ENCODE results near the gene PTPRF.

- TF ChIP-seq YY1 (IDR thresholded peaks at IDR 0.05) (no peak), JUND (IDR thresholded peaks at IDR 0.05) (no peak), CTCF (IDR thresholded peaks at IDR 0.05; ENCODE audit: low read depth, low read length, missing input control) (no peak), RAD21 (IDR thresholded peaks at IDR 0.05) (no peak), SP1 (IDR thresholded peaks at IDR 0.05) (no peak)
- TF ChIP-seq, protein P1, sequence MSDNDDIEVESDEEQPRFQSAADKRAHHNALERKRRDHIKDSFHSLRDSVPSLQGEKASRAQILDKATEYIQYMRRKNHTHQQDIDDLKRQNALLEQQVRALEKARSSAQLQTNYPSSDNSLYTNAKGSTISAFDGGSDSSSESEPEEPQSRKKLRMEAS (IDR thresholded peaks at IDR 0.05), result no peak
- TF ChIP-seq, protein P2, sequence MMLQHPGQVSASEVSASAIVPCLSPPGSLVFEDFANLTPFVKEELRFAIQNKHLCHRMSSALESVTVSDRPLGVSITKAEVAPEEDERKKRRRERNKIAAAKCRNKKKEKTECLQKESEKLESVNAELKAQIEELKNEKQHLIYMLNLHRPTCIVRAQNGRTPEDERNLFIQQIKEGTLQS (IDR thresholded peaks at IDR 0.05), result no peak
Observed at GRCh38 chr1:43495204-43495603, 35.5 kb upstream of the PTPRF start.
